Suppressor macrophage treated with lipopolysaccharide for 1 hour (primary cell): ENCODE data around the gene HHAT.
"Not testable (repeated sequence)": the region's sequence is repeated elsewhere in the genome, so short reads cannot be mapped to it uniquely, and the experiment has no call there.

Source experiments
- DNase-seq, 3 donors: peaks; one replicate each; pipeline ENCODE4 v3.0.0-alpha.2; 2020 to 2022

The HHAT gene

DNA sequence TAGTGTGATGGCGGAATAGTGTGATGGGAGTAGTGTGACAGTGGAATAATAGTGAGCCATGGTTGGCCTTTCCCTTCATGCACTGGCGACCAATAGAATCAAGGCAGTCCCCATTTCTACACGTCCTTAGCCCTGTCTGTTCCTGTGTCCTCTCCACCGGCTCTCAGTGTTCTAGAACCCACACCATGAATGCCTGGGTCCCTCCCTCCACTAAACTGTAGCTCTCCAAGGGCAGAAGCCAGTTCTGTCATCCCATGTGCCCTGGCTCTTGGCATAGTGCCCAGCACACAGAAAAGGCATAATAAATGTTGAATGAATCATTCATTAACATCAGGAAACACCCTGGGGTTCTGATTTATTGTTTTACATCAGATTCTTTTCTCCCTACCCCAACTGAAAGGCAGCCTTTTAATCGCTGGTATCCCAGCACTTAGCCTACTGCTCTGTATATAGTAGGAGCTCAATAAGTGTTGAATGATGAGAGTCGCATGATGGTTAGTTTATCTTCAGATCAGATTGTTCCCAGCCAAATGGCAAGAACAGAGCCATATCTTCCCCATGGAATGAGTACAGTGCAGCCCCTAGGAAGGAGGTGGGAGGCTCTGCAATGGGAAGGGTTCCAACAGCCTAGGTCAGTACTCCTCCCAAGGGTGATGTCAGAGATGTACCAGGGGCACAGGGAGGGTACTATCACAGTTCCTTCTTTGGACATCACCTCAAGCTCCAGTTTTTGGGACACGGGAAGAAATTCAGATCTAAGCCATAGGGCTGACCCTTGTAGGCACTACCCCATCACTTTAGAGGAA lies 325.7 kb downstream of the HHAT start:
- no peak for DNase-seq

DNA sequence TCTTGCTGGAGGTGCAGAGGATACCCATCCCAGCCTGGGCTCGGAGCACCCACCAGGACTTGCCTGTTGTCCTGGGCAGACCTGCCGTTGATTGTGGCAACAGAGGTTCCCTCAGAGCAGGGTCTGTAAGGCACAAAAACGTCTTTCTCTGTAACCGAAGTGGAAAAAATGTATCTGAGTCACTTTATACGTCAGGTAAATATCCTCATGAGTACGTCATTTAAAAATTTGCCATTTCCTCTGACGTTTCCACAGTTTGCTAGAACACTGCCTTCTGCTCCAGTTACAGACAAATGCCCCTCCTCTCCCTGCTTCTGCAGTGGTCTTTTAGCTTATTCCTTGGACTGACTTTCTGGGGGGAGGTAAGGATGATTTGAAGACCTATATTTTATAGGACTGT lies 326.8 kb downstream of the HHAT start:
- no peak for DNase-seq

DNA sequence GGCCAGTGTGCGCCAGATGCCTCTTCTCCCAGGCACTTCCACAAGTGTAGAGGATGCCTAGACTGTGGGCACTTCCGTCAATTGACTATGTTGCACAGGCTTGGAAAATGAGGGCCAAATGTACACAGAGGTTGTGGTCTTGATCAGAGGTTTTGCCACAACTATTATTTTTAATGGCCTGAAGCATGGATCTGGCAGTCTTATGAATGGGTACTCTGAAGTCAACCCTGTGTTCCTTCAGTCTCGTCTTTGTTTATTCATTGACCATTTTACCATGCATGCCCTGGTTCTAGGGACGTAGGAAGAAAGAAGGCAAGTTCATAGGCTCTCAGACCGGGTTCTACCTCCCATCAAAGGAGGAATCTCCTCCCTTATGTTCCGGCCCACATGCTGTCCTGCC lies 329.1 kb downstream of the HHAT start:
- no peak for DNase-seq

DNA sequence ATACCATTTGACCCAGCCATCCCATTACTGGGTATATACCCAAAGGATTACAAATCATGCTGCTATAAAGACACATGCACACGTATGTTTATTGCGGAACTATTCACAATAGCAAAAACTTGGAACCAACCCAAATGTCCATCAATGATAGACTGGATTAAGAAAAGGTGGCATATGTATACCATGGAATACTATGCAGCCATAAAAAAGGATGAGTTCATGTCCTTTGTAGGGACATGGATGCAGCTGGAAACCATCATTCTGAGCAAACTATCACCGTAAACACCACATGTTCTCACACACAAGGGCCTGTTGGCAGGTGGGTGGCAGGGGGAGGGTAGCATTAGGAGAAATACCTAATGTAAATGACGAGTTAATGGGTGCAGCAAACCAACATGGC lies 332.8 kb downstream of the HHAT start:
- DNase-seq, result not testable (repeated sequence)

DNA sequence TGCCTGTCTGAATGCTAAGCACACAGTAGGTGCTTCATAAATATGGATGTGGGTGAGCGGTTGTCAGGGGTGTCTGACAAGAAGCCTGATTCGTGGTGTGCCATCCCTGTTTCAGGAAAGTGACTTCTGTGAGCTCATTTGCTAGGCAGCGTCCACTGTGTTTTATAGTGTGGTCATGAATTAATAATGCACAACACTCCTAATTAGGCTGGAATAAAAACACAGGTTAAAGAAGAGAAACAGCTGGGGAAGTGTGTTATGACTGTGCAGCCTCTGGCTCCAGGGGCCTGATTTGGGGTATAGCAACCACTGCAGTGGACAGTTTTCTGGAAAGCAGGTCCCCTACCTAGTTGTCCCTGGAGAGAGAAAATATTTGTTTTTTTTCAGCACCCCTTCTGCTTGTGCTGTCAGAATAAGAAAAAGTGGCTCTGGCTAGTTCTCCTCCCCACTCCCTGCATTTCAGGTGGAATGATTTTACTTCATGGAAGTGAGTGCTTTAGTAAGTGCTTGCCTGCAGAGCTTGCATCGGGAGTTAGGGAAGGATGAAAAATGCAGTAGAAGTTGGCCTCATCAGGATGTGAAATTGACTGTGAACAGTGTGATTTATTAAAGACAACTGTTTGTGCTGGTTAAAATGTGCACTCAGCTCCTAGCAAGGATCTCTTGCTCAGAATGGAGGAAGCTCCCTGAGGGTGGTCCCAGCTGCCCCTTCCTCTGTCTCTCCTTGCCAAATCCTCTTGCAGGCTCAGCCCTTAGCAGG lies 333.8 kb downstream of the HHAT start:
- no peak for DNase-seq

DNA sequence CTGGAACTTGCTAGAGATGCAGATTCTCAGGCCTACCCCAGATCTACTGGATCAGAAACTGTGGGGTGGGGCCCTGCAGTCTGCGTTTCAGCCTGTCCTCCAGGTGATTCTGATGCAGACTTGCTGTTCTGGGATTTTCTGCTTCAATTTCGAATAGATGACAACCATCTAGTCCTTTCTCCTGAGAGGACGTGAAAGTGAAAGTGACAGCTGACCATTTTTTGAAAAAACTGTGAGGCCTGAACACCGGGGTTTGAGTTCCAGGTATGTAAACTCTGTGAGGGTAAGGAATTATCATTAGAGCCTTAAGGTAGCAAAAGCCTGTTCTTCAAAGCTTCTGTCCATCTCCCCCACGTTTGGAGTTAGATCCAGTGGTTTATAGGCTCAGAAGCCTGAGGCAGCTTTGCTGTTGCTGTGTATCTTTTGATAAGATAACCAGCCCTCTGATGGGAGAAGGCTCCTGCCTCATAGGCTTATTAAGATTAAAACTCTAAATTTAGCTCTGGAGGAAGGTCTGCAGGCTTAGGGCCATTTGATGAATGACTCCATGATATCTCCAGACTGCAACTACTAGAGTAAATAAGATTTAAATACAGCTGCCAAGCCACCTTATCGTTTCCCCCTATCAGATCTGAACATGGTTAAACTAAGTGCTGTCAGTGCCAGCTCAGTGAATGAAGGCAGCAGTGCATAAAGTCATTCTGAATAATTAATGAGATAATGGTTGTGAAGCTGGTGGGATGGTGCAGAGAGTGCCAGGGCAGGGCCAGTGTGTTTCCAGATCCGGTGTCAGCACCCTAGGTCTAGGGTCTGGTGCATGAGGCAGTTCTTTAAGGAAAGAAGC lies 335.2 kb downstream of the HHAT start:
- no peak for DNase-seq

DNA sequence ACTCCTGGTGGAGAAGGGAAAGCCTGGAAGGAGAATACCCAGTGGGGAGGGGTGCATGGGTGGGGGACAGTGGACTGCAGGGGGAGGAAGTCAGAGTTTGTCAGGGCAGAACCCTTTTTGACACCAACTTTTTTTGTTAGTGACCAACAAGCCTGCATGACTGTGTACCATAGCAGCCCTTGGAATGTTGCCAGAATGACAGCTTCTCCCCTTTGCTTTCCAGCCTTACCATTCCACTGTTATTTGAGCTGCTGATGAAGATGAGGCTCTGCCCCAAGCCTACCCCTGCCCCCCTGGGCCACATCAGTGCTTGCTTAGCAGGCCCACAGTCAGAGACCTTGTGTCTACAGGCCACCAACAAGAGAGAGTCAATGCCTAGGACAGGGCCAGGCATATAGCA lies 341.2 kb downstream of the HHAT start:
- no peak for DNase-seq

DNA sequence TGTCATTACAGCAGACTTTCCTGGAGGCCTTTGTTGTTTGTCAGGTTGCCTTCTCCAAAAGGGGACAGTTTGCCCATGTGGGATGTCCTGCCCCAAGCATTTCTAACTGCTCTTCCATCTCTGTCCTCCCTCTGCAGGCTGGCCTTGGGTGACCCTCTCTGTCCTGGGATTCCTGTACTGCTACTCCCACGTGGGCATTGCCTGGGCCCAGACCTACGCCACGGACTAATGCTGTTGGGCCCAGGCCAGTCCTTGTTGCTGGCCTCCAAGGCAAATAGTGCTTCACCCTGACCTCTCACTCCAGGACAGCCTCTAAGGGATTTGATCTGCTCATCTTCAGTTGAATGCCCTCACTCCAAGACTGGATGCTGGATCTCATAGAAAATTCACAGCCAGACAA lies 345.4 kb downstream of the HHAT start:
- no peak for DNase-seq

DNA sequence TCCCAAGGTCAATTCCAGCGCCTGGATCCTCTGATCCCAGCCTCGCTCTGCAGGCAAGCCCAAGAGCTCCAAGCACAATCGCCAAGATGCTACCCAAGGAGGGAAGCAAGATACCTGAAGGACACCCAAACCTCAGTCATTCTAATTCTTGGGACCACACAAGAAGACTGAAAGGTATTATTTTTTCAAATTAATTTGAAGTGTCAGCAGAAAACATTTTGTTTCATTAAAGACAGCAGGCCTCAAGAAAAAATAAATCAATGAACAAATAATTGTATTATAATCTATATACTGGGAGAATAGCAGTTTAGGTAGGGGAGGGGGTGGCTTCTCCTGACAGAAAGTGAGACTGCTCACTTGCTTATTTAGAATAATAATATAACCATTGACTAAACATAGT lies 347.8 kb downstream of the HHAT start:
- DNase-seq, result no peak

DNA sequence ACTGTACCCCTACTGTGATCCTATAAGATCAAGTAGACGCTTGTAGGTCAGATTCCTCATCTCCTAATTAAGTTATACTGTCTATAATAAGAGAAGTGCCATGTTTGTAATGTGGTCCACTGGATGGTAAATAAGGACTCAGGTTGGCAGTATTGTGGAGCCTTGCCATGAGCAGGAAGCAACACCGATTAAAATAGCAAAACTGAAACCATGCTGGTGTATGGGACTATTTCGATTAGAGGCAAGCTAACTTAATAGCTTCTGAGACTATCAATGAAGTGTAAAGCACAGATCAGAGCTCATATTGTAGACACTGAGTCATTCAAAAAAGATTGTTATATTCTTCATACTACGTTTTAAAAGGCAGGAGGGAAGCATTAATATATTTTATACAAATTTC lies 348.8 kb downstream of the HHAT start:
- DNase-seq, result no peak

DNA sequence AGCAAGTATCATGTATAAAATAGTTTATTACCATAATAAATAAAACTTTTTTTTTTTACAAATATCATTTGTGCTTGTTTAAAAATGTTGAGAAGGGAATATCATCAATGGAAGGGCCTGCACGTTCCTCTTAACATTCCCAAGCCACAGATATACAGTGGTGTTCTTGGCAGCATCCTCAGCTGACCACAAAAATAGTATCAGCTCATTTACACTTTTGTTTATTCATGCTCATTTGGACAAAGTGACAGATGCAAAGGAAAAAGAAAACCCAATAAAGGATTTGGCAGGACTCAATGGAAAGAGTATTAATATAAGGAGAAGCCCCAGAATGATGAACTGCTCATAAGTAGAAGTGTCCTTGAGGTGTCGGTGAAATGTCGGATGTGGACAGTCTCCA lies 349.6 kb downstream of the HHAT start:
- no peak for DNase-seq

DNA sequence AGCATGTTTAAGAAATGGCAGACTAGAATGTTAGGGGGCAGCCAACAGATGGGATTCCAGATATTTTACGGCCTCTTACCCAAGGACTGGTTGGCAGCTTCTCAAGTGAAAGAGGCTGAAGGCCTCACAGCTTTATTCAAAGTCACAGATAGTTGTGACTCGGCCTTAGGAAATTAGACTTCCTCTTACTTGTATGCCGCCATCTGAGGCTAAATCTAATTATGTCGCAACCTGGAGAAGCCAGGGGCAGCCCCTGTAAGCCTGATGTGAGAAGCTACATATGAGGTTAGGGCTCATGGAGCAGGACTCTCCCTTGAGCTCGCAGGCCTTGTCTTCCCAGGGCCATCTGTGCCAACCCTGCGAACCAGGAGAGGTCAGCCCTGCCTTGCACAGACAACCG lies 352.5 kb downstream of the HHAT start:
- DNase-seq, result peak; percentile 54 to 68 (median 59)

DNA sequence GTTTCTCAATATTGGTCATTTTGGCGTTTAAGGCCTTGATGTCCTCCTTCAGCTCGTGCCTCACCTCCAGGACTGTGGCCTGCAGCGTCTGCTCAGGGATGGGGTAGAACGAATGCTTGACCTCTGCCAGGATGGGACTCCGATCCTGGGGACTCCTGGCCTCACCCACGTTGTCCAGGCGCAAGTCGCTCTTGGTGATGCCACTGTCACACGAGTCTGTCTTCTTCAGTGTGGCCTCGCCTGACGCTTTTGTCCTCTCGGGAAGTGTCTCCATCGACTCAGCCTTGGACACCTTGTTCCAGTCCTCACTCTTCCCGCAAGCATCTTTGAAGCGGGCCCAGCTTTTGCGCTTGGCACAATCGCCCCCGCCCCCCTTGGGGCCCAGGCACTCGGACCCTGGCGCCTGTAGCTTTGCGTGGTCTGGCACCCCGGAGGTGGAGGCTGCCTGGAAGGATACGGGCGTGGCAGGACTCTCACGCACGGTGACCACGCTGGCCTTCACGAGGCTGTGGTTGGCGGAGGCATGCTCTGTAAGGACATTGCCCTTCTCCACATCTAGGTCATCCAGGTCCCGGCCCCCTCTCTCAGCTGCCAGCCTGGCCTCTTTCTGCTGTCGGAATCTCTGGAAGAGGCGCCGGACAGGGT lies 354.8 kb downstream of the HHAT start:
- no peak for DNase-seq

DNA sequence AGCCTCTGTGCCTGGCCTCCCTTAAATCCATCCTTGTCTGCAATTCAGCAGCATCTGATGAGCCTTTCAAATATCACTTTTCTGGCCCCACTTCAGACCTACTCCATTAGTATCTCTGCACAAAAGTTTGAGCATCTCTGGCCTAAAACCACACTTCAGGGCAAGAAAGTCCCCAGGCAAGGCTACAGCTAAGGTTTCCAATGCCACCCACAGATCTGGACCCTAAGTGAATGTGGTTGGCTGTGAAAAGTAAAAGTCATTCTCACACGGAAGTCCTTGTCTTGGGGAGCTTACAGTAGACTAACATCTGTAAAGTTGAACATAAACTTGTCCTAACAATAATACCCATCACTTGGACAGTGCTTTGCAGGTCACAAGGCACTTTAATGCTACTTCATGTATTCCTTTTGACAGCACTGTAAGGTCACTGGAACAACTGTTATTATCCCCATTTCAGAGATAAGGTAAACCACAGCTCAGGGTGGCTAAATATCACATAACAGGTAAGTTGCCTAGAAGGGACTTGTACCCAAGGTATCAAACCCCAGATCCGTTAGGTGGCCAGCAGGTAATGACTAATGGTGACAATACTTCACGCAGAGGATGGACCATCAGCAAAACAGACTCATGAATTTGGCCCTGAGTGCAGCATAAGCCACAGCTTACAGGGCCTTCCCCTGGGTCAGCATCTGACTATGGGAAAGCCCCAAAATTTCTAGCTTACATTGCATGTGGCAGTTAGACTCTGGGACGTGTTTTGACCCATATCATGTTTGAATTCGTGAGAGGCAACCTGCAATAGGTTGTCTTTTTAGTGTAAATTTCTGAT lies 356.0 kb downstream of the HHAT start:
- DNase-seq, result peak in 2 of 3 donors; percentile 3 to 21

DNA sequence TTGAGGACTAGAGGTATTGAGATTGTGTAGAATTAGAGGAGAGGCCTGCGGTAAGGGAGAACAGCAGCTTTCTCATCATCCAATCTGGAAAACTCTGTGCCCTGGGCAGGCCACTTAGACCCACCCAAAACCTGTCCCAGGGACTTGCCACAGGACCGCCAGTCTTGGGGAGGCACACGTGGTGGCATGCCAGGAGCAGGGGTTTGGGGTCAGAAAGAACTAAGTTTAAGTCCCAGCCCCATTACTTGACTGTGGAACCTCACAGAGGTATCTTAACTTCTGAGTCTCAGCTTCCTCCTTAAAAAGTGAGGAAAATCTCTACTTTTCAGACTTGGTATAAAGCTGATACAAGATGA lies 356.6 kb downstream of the HHAT start:
- no peak for DNase-seq

DNA sequence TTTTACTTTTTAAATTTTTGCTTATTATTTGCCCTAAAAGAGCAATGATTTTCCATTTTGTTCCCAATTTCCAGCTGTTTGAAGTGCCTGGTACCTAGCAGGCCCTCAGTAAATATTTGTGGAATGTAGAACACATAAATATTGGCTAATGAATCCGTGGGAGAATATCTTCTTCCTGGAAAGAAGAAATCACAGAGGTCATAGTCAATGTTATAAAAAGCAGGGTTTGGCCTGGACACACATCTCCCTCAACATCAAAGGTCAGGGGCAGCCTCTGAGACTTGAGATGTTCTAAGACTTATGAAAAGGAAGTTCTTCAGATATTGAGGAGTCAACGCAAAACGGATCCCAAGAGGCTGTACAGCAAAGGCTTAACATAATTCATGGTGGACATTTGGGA lies 358.1 kb downstream of the HHAT start:
- peak in 2 of 3 donors; percentile 3 for DNase-seq

DNA sequence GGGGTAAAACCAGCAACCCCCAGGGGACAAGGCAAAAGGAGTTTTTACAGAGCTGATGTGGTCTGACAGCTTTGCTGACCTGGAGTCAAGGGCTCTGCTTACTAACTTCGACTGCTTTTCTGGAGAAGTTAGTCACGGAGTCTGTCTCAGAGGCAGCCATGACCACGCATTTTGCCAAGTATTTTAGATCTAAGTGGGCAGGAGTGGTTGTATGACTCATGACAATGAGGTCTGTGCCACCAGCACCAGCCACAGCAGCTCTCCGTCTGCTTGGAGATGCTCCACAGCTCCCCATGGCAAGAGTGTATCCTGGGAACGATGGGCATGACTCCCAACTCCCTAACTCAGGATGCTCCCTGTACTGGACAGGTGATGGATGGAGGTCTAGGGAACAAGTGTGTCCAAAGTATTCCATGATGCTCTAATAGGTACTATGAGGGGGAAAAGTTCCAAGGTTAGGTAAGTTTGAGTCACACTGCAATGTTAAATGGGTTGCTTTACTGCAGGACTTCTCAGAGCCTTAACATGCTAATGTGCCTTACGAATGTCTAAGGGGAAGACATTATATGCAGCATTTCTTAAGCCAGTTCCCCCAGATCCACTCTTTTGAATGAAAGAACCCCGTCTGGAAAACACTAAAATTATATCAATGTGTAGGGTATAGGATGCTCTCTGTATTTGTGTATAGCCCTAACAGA lies 359.0 kb downstream of the HHAT start:
- DNase-seq, result peak in 2 of 3 donors; percentile 16 to 19

DNA sequence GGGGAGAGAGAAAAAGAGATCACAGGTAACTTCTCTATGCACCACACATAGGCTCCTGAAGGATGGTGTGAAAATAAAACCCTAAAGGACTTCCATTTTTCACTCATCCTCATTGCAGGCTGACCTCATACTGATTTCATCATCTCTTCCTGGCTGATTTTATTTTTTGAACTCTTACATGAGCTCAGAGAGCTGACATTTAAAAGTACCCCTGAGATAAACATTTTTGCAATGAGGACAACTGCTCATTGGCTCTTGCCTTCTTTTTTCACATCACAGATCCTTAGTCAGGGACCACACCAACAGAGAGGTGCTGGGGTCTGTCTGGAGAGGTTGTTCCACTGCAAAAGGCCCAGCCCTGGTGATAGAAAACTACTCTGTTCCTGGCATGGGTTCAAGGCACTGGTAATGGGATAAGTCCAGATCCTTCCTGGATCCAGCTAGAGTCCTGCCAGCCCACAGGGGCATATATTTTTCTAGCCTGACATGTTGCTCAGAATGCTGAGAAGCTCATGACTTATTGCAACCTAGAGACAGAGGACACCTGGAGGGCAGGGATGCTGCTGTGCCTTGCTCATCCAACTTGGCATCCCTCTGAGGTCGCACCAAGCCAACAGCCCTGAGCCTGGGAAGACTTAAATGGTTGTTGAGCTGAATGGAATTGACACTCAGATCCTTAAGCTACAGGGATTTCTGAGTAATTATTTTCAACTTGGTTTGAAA lies 360.0 kb downstream of the HHAT start:
- DNase-seq, result peak; percentile 16 to 34 (median 29)

DNA sequence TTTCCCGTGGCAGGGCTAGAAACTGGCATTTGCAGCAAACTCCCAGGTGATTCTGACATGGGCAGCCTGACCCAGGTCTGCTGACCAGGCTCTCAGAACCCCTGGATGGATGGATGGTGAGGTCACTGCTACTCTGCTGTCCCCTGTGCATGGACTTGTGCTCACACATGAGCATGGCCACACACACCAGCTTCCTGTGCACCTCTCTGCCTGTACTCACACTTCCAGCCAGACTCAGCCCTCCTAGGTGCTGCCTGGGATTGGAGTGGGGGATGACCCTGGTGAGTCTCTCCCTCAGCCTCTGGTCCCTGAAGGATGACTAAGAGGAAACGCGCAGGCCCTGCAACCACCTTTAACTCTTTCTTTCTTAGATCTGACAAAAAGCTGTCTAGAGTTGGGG lies 361.1 kb downstream of the HHAT start:
- DNase-seq, result no peak

DNA sequence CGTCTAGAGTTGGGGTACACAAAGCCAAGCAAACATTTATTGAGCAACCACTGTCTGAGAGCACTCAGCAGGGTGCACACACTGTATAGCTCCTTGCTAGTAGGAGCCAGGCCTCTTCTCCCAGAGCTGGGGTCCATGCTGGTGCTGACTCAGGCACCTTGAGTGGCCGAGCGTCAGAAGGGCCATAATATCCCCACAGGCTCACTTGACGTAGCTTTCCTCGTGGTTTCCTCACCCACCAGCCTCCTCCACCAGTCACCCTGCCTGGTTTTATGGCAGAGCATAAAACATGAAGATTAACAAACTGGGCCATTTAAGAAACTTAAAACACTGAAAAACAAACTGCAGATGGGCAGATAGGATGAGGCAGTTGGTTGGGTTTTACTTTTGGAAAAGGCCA lies 361.5 kb downstream of the HHAT start:
- DNase-seq, result no peak
